Transverse colon (tissue), 4 donors: ENCODE data around the gene MTA1. TPM values are rescaled to one million over a fixed set of nuclear protein-coding genes. Genes with fewer than 3 reads are reported as not detected.

Experiments
- DNase-seq: peaks from one replicate; pipeline ENCODE4 v3.0.0-alpha.2; 2019
- H3K27ac ChIP-seq, 4 donors: fragments of 200-600 bp; sonication (generic); 2 replicates each; pipeline ENCODE4 v1.5.1; 2016 to 2018; ENCODE audit warnings: inconsistent platforms in 4 of 4
- H3K27me3 ChIP-seq: fragments of 200-600 bp; sonication (generic); 2 replicates; pipeline ENCODE4 v1.5.1; 2017; ENCODE audit warnings: inconsistent platforms
- H3K36me3 ChIP-seq, 4 donors: fragments of 200-600 bp; sonication (generic); 2 replicates each; pipeline ENCODE4 v1.5.1; 2017 to 2019; ENCODE audit warnings: inconsistent platforms in 4 of 4
- H3K4me1 ChIP-seq, 4 donors: fragments of 200-600 bp; sonication (generic); 2 replicates each; pipeline ENCODE4 v1.5.1; 2017 to 2020; ENCODE audit warnings: inconsistent platforms in 4 of 4
- H3K4me3 ChIP-seq, 4 donors: fragments of 200-600 bp; sonication (generic); 1 replicate in 1 of 4; 2 replicates in 3 of 4; pipeline versions ENCODE4 v1.5.1 to v1.6.1; 2017 to 2019; ENCODE audit warnings: inconsistent platforms in 4 of 4
- H3K9me3 ChIP-seq, 2 donors: fragments of 200-600 bp; sonication (generic); 2 replicates each; pipeline ENCODE4 v1.5.1; 2017 to 2019; ENCODE audit warnings: inconsistent platforms in 2 of 2
- CTCF ChIP-seq, 5 experiments: fragments of 200-600 bp in 3 of 5; fragments of 450-650 bp in 2 of 5; sonication (generic) in 3 of 5; IDR thresholded peaks; 1 replicate in 2 of 5; 2 replicates in 3 of 5; pipeline ENCODE4 v1.5.1; 2016 to 2017; ENCODE audit warnings: antibody characterized with exemption in 5 of 5, inconsistent platforms in 3 of 5, mild to moderate bottlenecking in 2 of 5, moderate library complexity in 1 of 5
- EP300 ChIP-seq: sonication (generic); formaldehyde crosslinking; IDR thresholded peaks from one replicate; pipeline ENCODE4 v1.6.1; 2017; ENCODE audit warnings: antibody characterized with exemption, low read depth
- POLR2A ChIP-seq: fragments of 450-650 bp; IDR thresholded peaks from one replicate; pipeline ENCODE4 v1.6.1; 2016; ENCODE audit warnings: antibody characterized with exemption, mild to moderate bottlenecking, moderate library complexity
- POLR2AphosphoS5 ChIP-seq, 3 donors: sonication (generic); formaldehyde crosslinking; IDR thresholded peaks; one replicate each; pipeline ENCODE4 v1.6.1; 2016; ENCODE audit warnings: antibody characterized with exemption in 3 of 3
- WGBS, 2 donors: methylation state at CpG; one replicate each; pipeline ENCODE4 v1.1.5; 2018; ENCODE audit warnings: low coverage in 1 of 2; 5-methylcytosine and 5-hydroxymethylcytosine counted together
- in situ Hi-C, 4 donors: fragments of 200-750 bp; cut with MboI; loops; one replicate each; pipeline versions ENCODE4 v1.15.0 to v1.15.1; 2017; ENCODE audit warnings: low sequenced_read_pairs in 3 of 4, low pct_ligation_motif_present in 1 of 4, low pct_unique_long_range_greater_than_20kb in 1 of 4
- intact Hi-C: fragments of 100-400 bp; cut with DNase I; formaldehyde crosslinking; loops from one replicate; pipeline ENCODE4 v1.15.1; 2023; ENCODE audit warnings: low total_unique reads
- total RNA-seq, 4 donors: library from RNA; depleted of rRNA; stranded (reverse); fragments of >200 nt; gene quantifications; one replicate each; pipeline ENCODE4 v1.1.0, GENCODE V29; 2016

MTA1 gene
- total RNA-seq, 4 donors from 2014 or later = 79.4 to 293 (median 106) TPM

DNA sequence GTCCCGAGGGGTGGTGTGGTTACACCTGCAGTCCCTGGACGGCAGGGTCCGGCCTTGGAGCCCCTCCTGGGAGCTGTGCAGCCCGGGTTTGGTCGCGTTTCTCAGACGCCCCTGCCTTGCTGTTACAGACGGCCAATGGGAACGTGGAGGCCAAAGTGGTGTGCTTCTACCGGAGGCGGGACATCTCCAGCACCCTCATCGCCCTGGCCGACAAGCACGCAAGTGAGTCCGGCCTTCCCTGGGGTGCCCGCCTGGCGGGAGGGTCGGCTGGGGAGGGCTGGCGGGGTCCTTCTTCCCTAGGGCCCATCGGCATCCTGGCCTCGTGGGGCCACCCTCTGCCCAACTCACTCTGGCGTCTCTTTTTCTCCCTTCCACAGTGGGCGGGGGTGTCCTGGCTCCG lies 25.7 kb downstream of the MTA1 start:
- intact Hi-C loops (loop anchor here (5.0 to 10.0 kb wide), 2 partner anchors 70 to 82 kb away; partner anchors contain the start of gene TMEM121), in situ Hi-C loops (no loop called here)
- no peaks in the 10 kb centered on the region for H3K36me3 ChIP-seq
- no peak overlapping the region for H3K4me3 ChIP-seq
- TF ChIP-seq CTCF (IDR thresholded peaks at IDR 0.05) (no peak), EP300 (no peak), POLR2A (no peak), POLR2AphosphoS5 (IDR thresholded peaks at IDR 0.05) (no peak)
- no peaks in the 10 kb centered on the region for H3K9me3 ChIP-seq
- peaks cover 0 to 4% (median 3%) of the 10 kb centered on the region in 4 donors for H3K4me1 ChIP-seq
- H3K27ac ChIP-seq = no peak overlapping the region
- WGBS, 2 donors = 92% methylated on average over 24 of the region's 24 CpGs; no CpG with 5 or more reads in 1 of the 2 donors
- no peak for DNase-seq
- H3K27me3 ChIP-seq = no peaks in the 10 kb centered on the region

DNA sequence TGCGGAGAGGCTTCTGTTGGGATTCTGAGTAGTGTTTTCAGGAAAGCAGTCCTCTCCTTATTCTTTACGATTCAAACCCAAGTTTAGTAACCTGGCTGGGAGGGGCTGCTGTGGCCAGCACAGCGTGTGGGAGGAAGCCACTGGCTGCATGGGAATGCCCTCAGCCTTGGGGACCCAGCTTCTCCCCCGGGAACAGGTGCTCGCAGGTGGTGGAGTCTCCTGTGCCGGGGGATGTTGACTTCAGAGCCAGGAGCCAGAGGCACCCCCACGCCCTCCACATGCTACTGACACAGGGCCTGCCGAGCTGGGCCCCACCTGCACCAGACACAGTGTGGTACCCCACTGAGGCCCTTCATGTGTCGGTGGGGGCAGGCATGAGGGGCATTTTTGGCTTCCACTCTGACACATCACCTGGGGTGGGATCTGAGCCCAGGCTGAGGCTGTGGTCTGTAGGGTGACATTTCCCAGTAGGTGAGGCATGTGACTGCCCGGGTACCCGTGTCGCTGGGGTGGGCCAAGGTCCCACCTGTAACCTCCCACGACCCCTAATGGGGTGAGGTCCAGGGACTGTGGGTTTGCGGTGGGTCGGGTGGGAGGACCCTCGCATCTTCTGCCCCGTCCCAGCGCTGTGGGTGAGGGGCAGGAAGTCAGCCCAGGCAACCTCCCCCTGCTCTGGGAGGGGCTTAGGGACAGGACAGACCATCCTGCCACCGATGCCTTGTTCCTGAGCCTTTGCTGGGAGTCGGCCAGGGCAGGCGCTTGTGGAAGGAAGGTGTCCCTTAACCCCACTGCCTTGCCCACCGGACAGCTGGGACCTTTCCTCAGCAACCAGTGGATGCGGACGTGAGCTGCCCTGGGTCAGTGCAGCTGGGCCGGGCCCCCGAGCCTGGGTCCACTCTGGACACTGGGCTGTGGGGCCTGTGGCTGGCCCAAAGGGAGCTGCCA lies 26.5 kb downstream of the MTA1 start:
- Histone ChIP-seq H3K27me3 (no peaks in the 10 kb centered on the region), H3K9me3 (no peaks in the 10 kb centered on the region), H3K4me1 (peaks cover 0 to 4% (median 3%) of the 10 kb centered on the region in 4 donors), H3K36me3 (peaks cover 0 to 3% (median 0%) of the 10 kb centered on the region in 4 donors), H3K27ac (no peak overlapping the region), H3K4me3 (no peak overlapping the region)
- WGBS, 2 donors = 87 to 100% methylated on average over 2 to 23 of the region's 26 CpGs
- in situ Hi-C loops = no loop called here
- intact Hi-C loops = loop anchor here (5.0 to 10.0 kb wide), 2 partner anchors 71 to 81 kb away; partner anchors contain the start of gene TMEM121
- TF ChIP-seq CTCF (IDR thresholded peaks at IDR 0.05) (no peak), EP300 (no peak), POLR2AphosphoS5 (IDR thresholded peaks at IDR 0.05) (no peak), POLR2A (no peak)
- no peak for DNase-seq

DNA sequence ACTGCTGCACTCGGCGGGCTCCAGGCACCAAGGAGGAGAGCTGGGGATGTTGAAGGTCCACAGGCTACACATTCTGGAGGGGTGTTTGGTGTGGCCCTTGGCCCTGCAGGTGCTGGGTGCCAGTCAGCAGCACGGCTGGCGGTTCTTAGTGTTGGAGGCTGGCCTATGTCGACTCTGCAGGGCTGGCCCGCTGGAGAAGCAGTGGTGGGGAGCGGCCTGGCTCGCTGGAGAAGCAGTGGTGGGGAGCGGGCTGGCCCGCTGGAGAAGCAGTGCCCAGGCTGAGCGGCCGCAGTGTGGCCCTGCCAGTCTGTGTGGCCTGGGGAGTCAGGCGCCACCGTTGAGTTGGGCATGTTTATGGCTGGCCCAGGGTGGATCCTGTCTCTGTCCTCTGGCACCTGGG lies 27.3 kb downstream of the MTA1 start:
- intact Hi-C loops (loop anchor here (5.0 to 10.0 kb wide), 2 partner anchors 72 to 80 kb away; partner anchors contain the start of gene TMEM121), in situ Hi-C loops (no loop called here)

More for the DNA sequence above, 27.3 kb downstream of the MTA1 start:
- Histone ChIP-seq H3K36me3 (peaks cover 0 to 3% (median 0%) of the 10 kb centered on the region in 4 donors), H3K27me3 (no peaks in the 10 kb centered on the region), H3K4me3 (no peak overlapping the region), H3K9me3 (no peaks in the 10 kb centered on the region), H3K27ac (no peak overlapping the region), H3K4me1 (peaks cover 0 to 4% (median 3%) of the 10 kb centered on the region in 4 donors)
- 81% methylated on average over 14 of the region's 14 CpGs; no CpG with 5 or more reads in 1 of the 2 donors for WGBS, 2 donors
- DNase-seq = no peak
- TF ChIP-seq POLR2AphosphoS5 (IDR thresholded peaks at IDR 0.05) (no peak), EP300 (no peak), CTCF (IDR thresholded peaks at IDR 0.05) (no peak), POLR2A (no peak)
